ENCODE results near the gene TENM4.

The TENM4 gene

DNA sequence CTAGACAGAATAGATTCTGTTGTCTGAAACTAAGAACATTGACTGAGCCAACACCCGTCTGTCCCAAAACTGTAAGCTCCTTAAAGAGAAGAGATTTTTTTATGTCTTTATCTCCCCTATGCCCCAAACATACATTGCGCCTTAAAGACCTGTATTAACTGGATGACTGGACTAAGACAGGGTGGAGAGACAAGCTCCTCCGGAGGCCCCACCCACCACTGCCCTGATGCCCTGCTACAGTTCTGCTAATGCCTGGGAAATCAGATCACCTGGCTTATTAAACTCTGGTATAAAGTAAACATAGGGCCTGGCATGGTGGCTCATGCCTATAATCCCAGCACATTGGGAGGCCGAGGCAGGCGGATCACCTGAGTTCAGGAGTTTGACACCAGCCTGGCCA is 203.7 kb downstream of the TENM4 start:
- H3K4me3 ChIP-seq (ENCODE audit: low read length): no peak overlapping the region
- DNase-seq (ENCODE audit: low read depth): no peak
- TF ChIP-seq, protein P1, sequence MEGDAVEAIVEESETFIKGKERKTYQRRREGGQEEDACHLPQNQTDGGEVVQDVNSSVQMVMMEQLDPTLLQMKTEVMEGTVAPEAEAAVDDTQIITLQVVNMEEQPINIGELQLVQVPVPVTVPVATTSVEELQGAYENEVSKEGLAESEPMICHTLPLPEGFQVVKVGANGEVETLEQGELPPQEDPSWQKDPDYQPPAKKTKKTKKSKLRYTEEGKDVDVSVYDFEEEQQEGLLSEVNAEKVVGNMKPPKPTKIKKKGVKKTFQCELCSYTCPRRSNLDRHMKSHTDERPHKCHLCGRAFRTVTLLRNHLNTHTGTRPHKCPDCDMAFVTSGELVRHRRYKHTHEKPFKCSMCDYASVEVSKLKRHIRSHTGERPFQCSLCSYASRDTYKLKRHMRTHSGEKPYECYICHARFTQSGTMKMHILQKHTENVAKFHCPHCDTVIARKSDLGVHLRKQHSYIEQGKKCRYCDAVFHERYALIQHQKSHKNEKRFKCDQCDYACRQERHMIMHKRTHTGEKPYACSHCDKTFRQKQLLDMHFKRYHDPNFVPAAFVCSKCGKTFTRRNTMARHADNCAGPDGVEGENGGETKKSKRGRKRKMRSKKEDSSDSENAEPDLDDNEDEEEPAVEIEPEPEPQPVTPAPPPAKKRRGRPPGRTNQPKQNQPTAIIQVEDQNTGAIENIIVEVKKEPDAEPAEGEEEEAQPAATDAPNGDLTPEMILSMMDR (conservative IDR thresholded peaks at IDR 0.05; ENCODE audit: low read length): no peak

GRCh38 chr11:79236541-79236971 is 204.3 kb downstream of the TENM4 start:
- peak; percentile 97 for DNase-seq (ENCODE audit: low read depth)
- TF ChIP-seq, protein P1 (conservative IDR thresholded peaks at IDR 0.05; ENCODE audit: low read length): no peak; the same call in 1 of the 2 replicates
- H3K4me3 ChIP-seq (ENCODE audit: low read length): no peak overlapping the region; the same call in 1 of the 2 replicates

GRCh38 chr11:79235696-79236095 is 205.1 kb downstream of the TENM4 start:
- H3K4me3 ChIP-seq (ENCODE audit: low read length): no peak overlapping the region
- no peak for DNase-seq (ENCODE audit: low read depth)
- TF ChIP-seq, protein P1 (conservative IDR thresholded peaks at IDR 0.05; ENCODE audit: low read length): no peak

DNA sequence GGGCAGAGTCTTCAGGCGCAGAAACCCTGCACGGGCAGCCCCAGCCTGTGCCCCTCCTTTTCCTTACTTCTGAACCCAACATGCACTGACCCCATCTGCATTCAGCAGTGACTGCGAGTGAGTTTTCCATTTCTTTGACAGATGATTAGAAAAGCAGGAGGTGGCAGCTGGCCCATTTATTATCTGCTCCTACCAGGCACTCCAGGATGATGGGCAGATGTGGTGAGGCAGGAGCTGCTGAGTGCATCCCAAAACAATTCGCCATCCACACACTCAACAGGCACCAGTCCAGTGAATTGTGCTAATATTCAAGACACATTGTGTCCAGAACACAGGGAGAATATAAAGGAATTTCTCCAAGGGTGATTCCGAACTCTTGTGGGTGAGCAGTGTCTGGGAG is 208.5 kb downstream of the TENM4 start:
- H3K4me3 ChIP-seq (ENCODE audit: low read length): no peak overlapping the region
- TF ChIP-seq, protein P1 (conservative IDR thresholded peaks at IDR 0.05; ENCODE audit: low read length): no peak
- DNase-seq (ENCODE audit: low read depth): peak; percentile 85

DNA sequence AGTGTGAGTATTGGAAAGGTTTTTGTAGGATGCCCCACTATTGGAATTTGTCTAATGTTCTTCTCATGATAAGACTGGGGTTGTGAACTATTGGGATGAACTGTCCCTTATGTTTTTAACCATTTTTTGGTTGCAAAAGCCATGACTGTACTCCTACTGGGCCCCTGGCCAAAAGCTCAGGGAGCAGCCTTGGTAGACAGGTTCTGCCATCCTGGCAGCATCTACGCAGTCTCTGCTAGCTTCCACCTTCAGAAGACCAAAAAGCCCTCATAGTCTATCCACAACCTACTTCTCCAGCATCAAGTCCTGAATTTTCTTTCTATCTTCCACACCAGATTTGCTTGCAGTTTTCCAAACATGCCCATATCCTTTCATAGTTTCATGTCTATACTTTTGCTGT is 211.8 kb downstream of the TENM4 start:
- no peak overlapping the region for H3K4me3 ChIP-seq (ENCODE audit: low read length)
- TF ChIP-seq, protein P1 (conservative IDR thresholded peaks at IDR 0.05; ENCODE audit: low read length): no peak
- DNase-seq (ENCODE audit: low read depth): no peak

- TF ChIP-seq, protein P1 (conservative IDR thresholded peaks at IDR 0.05; ENCODE audit: low read length): no peak
These were observed 212.8 kb downstream of the TENM4 start for GRCh38 chr11:79227767-79228755.

GRCh38 chr11:79227308-79227707 is 213.5 kb downstream of the TENM4 start:
- DNase-seq (ENCODE audit: low read depth): no peak
- no peak overlapping the region for H3K4me3 ChIP-seq (ENCODE audit: low read length)
- TF ChIP-seq, protein P1 (conservative IDR thresholded peaks at IDR 0.05; ENCODE audit: low read length): no peak

More at GRCh38 chr11:79227767-79228755, 212.8 kb downstream of the TENM4 start:
- no peak overlapping the region for H3K4me3 ChIP-seq (ENCODE audit: low read length)
- no peak for DNase-seq (ENCODE audit: low read depth)

All from AG10803 (cell line).